ENCODE measurements around the gene LRATD1. TPM values are rescaled to one million over a fixed set of nuclear protein-coding genes. Genes with fewer than 3 reads are reported as not detected.

Gene LRATD1
- polyA plus RNA-seq, 10 donors = 7.1 to 18.8 (median 9.9) TPM

GRCh38 chr2:14633061-14633460, 544 bp downstream of the LRATD1 start:
- DNase-seq = peak in 1 of 3 donors; percentile 44

- peak in 1 of 3 donors; percentile 46 for DNase-seq
These were observed 1.1 kb downstream of the LRATD1 start for GRCh38 chr2:14633461-14634181.

DNA sequence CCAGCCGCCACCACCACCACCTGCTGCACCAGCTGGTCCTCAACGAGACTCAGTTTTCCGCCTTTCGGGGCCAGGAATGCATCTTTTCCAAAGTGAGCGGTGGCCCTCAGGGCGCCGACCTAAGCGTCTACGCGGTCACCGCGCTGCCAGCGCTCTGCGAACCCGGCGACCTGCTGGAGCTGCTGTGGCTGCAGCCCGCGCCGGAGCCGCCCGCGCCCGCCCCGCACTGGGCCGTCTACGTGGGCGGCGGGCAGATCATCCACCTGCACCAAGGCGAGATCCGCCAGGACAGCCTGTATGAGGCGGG, 1.6 kb downstream of the LRATD1 start:
- no peak for DNase-seq

GRCh38 chr2:14634489-14635390, 2.2 kb downstream of the LRATD1 start:
- peak; percentile 60 to 90 (median 61) for DNase-seq

GRCh38 chr2:14635391-14635871, 2.9 kb downstream of the LRATD1 start:
- DNase-seq = peak; percentile 53 to 89 (median 63)

- no peak for DNase-seq
These were observed 6.0 kb downstream of the LRATD1 start for GRCh38 chr2:14638488-14638887.

DNA sequence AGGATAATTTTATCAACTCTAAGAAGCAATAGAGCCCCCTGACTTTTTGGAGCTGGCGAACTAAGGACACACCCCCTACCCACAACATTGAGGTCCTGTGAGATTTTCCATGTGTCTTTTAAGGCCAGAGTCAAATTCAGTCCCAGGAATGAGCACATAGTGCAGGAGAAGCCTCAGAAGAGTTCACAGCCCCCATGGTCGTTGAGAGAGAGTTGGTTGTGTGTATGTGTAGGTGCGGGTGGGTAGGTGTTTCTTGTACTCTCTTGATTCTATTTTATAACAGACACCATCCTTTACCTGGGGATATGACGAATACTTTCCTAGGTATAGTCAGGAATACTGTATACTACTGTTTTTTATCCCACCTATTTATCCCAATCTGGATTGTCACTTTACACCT, 8.6 kb downstream of the LRATD1 start:
- DNase-seq = no peak

- no peak for DNase-seq
These were observed 10.0 kb downstream of the LRATD1 start for GRCh38 chr2:14642499-14642898.

GRCh38 chr2:14647714-14648113, 15.2 kb downstream of the LRATD1 start:
- DNase-seq = peak; percentile 41 to 73 (median 48)

- no peak for DNase-seq
These were observed 17.5 kb downstream of the LRATD1 start for GRCh38 chr2:14650066-14650465.

DNA sequence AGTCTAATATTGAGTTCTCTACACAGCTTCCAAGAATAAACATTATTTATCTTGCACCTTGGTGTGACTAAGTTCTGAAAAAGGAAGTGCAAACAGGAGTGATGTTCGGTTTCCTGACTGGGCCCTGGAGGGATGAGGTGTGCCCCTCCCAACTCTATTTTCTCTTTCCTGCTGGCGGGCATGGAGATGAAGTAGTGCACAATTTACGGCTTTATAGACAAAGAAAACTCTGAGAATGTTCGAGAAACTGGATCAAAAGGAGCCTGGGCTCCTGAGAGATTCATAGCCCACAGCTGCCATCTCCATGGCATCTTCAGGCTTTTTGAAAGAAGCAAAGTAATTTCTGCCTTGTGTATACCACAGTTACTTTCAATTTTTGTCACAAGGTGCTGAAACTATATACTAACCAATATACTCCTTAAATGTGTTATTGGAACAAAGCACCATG, 22.3 kb downstream of the LRATD1 start:
- no peak for DNase-seq

- no peak for DNase-seq
These were observed 23.6 kb downstream of the LRATD1 start for GRCh38 chr2:14656146-14656545.

DNA sequence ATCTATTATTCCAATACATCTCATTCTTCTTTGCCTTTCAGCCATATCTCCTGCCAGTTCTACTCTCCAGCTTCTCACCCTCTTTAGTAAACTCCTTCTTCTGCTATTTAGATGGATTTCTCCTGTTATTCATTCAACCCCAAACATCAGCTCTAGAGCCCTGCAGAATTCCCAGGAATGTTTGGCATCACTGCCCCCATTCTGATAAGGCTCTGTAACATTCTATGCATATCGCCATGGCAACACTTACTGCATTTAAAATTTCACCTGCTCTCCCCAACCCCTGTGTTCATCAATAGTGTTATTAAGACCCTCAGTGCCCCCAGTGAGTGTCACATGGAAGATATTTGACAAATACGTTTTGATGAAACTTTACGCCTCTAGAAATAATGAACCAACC, 28.6 kb downstream of the LRATD1 start:
- no peak for DNase-seq

- no peak for DNase-seq
These were observed 40.9 kb downstream of the LRATD1 start for GRCh38 chr2:14673351-14673875.

DNA sequence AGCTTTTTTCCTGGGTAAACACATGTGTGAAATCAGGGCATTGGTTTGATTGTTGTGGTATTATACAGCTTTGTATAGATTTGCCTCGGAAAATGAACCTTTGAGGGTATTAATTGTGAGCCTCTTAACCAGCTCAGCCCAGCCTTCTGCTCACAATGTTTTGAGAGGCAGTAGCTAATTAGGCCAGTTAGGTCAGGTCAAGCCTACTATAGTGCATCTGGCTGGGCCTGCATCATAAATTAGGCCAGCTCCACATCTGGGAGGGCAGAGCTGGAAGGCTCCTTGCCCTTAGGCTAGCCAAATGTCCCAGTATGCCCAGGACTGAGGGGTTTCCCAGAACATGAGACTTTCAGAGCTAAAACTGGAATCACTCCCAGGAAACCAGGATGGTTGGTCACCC, 43.0 kb downstream of the LRATD1 start:
- DNase-seq = no peak

GRCh38 chr2:14676371-14676770, 43.9 kb downstream of the LRATD1 start:
- no peak for DNase-seq

DNA sequence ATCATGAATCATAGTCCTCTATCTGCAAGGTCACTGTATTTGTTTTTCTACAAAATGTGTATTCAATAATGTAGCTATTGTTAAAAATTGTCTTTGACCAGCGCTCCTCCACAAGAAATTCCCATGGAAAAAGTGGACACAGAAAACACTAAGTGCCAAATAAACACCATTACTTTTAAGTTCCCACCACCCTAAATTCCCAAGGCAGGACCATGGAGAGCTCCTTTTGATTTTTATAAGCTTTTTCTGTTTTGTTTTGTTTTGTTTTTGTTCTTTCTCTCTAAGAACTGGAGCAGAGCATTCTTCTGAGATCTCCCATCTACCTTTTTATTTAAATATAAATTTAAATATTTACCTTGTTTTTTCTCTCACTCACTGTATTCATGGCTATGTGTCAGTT, 44.5 kb downstream of the LRATD1 start:
- DNase-seq = peak in 2 of 3 donors; percentile 10 to 36

GRCh38 chr2:14678761-14679160, 46.2 kb downstream of the LRATD1 start:
- peak; percentile 5 to 43 (median 10) for DNase-seq

GRCh38 chr2:14681608-14682007, 49.1 kb downstream of the LRATD1 start:
- no peak for DNase-seq

All from muscle of back (tissue), 11 donors.